HepG2 (cell line): ENCODE data around the gene PIP4K2B. TPM values are rescaled to one million over a fixed set of nuclear protein-coding genes. Genes with fewer than 3 reads are reported as not detected.

Experiments
- DNMT3B ChIP-seq: conservative IDR thresholded peaks from 2 replicates; pipeline ENCODE4 v1.6.1; 2016; ENCODE audit warnings: missing biosample characterization, control low read depth
- EP300 ChIP-seq, 3 experiments: sonication (generic) in 1 of 3; formaldehyde crosslinking in 1 of 3; IDR thresholded peaks; 2 replicates each; pipeline versions ENCODE4 v1.5.1 to v1.6.1; 2011 to 2020; ENCODE audit warnings: low read depth in 2 of 3, low read length in 2 of 3, borderline replicate concordance in 1 of 3, improper control_type of control experiment in 1 of 3, mild to moderate bottlenecking in 1 of 3, missing genetic modification reagents in 1 of 3, moderate library complexity in 1 of 3
- IRF2 ChIP-seq: IDR thresholded peaks from 2 replicates; pipeline ENCODE4 v1.6.1; 2018; ENCODE audit warnings: missing genetic modification reagents, missing compliant biosample characterization
- ISL2 ChIP-seq: sonication (generic); formaldehyde crosslinking; IDR thresholded peaks from 2 replicates; pipeline ENCODE4 v1.5.0; 2020; ENCODE audit warnings: missing genetic modification reagents
- MEIS1 ChIP-seq: sonication (generic); formaldehyde crosslinking; IDR thresholded peaks from 2 replicates; pipeline ENCODE4 v1.9.0; 2021; ENCODE audit warnings: mild to moderate bottlenecking, missing genetic modification reagents, moderate library complexity, borderline replicate concordance
- MTF1 ChIP-seq: sonication (generic); formaldehyde crosslinking; IDR thresholded peaks from 2 replicates; pipeline ENCODE4 v1.5.0; 2020; ENCODE audit warnings: missing genetic modification reagents
- NCOA2 ChIP-seq: sonication (generic); formaldehyde crosslinking; IDR thresholded peaks from 2 replicates; pipeline ENCODE4 v1.8.0; 2022; ENCODE audit warnings: inconsistent platforms
- ONECUT2 ChIP-seq: sonication (generic); formaldehyde crosslinking; IDR thresholded peaks from 2 replicates; pipeline ENCODE4 v1.4.0; 2020; ENCODE audit warnings: missing genetic modification reagents
- POLR2A ChIP-seq, 2 experiments: IDR thresholded peaks; 2 replicates each; pipeline ENCODE4 v1.6.1; 2011; ENCODE audit warnings: low read depth in 2 of 2, low read length in 2 of 2, mild to moderate bottlenecking in 1 of 2, moderate library complexity in 1 of 2; ENCODE audit not compliant: insufficient read depth in 1 of 2
- PRPF4 ChIP-seq: fragments of 200-400 bp; formaldehyde crosslinking; IDR thresholded peaks from 2 replicates; pipeline ENCODE4 v1.6.1; 2016; ENCODE audit warnings: low read length, low read depth; ENCODE audit not compliant: poor library complexity, severe bottlenecking
- SMAD9 ChIP-seq: sonication (generic); formaldehyde crosslinking; IDR thresholded peaks from 2 replicates; pipeline ENCODE4 v1.5.1; 2020; ENCODE audit warnings: mild to moderate bottlenecking, missing genetic modification reagents
- TAF15 ChIP-seq: fragments of 200-400 bp; formaldehyde crosslinking; IDR thresholded peaks from one replicate; pipeline ENCODE4 v1.6.1; 2018; ENCODE audit warnings: mild to moderate bottlenecking, low read depth, low read length; ENCODE audit not compliant: poor library complexity, severe bottlenecking
- TBP ChIP-seq: sonication (generic); formaldehyde crosslinking; IDR thresholded peaks from 2 replicates; pipeline ENCODE4 v1.5.0; 2020; ENCODE audit warnings: missing genetic modification reagents
- ZFY ChIP-seq: sonication (generic); formaldehyde crosslinking; IDR thresholded peaks from 2 replicates; pipeline ENCODE4 v1.4.0; 2020; ENCODE audit warnings: missing genetic modification reagents
- ZNF335 ChIP-seq: sonication (generic); formaldehyde crosslinking; IDR thresholded peaks from 2 replicates; pipeline ENCODE4 v1.4.0; 2020; ENCODE audit warnings: missing genetic modification reagents
- ZNF382 ChIP-seq: sonication (generic); formaldehyde crosslinking; IDR thresholded peaks from 2 replicates; pipeline ENCODE4 v1.5.0; 2020; ENCODE audit warnings: missing genetic modification reagents, mild to moderate bottlenecking, borderline replicate concordance
- ZNF616 ChIP-seq: sonication (generic); formaldehyde crosslinking; IDR thresholded peaks from 2 replicates; pipeline ENCODE4 v1.5.0; 2020; ENCODE audit warnings: low read depth, mild to moderate bottlenecking, missing genetic modification reagents
- ZNF672 ChIP-seq: sonication (generic); formaldehyde crosslinking; IDR thresholded peaks from 2 replicates; pipeline ENCODE4 v1.8.1; 2022; ENCODE audit warnings: missing genetic modification reagents
- ZNF674 ChIP-seq: sonication (generic); formaldehyde crosslinking; IDR thresholded peaks from 2 replicates; pipeline ENCODE4 v1.5.0; 2020; ENCODE audit warnings: low read depth, mild to moderate bottlenecking, missing genetic modification reagents
- ZNF704 ChIP-seq: sonication (generic); formaldehyde crosslinking; IDR thresholded peaks from 2 replicates; pipeline ENCODE4 v1.8.1; 2023; ENCODE audit warnings: mild to moderate bottlenecking, inconsistent platforms, moderate library complexity, missing genetic modification reagents, borderline replicate concordance
- ZNF776 ChIP-seq: sonication (generic); formaldehyde crosslinking; IDR thresholded peaks from 2 replicates; pipeline ENCODE4 v1.4.0; 2020; ENCODE audit warnings: mild to moderate bottlenecking, missing genetic modification reagents
- polyA plus RNA-seq, 8 experiments: library from polyadenylated mRNA; depleted of rRNA in 3 of 8; stranded (reverse) in 7 of 8; unstranded in 1 of 8; fragments of >200 nt; fragmentation: Illumina TruSeq in 4 of 8; extraction: Trizol in 4 of 8; gene quantifications; 2 replicates each; pipeline versions ENCODE4 v1.2.1 to v1.2.3, GENCODE V29; 2011 to 2016; ENCODE audit warnings: low read depth in 4 of 8, missing spikeins in 1 of 8, mixed read lengths in 1 of 8; ENCODE audit not compliant: insufficient read depth in 1 of 8
- total RNA-seq, 5 experiments: library from RNA; depleted of rRNA; stranded (reverse); fragments of >200 nt; fragmentation: Illumina TruSeq; extraction: Trizol; gene quantifications; 2 replicates each; pipeline ENCODE4 v1.2.3, GENCODE V29; 2016; ENCODE audit warnings: low read depth in 1 of 5
- TF ChIP-seq, protein P1 (sequence below): sonication (generic); formaldehyde crosslinking; IDR thresholded peaks from 2 replicates; pipeline ENCODE4 v1.9.0; 2021; ENCODE audit warnings: missing genetic modification reagents, borderline replicate concordance
- TF ChIP-seq, protein P2 (sequence below): sonication (generic); formaldehyde crosslinking; IDR thresholded peaks from 2 replicates; pipeline ENCODE4 v1.8.1; 2023; ENCODE audit warnings: mild to moderate bottlenecking, missing genetic modification reagents, borderline replicate concordance
- TF ChIP-seq, protein P3 (sequence below): sonication (generic); formaldehyde crosslinking; IDR thresholded peaks from 2 replicates; pipeline ENCODE4 v1.5.0; 2020; ENCODE audit warnings: mild to moderate bottlenecking, missing genetic modification reagents

PIP4K2B gene
- total and polyA plus RNA-seq, 2 of the 13 experiments (the other 11 are each of a cell fraction or from before 2014, with no cell fraction given) = 20.4 to 54.0 TPM

DNA sequence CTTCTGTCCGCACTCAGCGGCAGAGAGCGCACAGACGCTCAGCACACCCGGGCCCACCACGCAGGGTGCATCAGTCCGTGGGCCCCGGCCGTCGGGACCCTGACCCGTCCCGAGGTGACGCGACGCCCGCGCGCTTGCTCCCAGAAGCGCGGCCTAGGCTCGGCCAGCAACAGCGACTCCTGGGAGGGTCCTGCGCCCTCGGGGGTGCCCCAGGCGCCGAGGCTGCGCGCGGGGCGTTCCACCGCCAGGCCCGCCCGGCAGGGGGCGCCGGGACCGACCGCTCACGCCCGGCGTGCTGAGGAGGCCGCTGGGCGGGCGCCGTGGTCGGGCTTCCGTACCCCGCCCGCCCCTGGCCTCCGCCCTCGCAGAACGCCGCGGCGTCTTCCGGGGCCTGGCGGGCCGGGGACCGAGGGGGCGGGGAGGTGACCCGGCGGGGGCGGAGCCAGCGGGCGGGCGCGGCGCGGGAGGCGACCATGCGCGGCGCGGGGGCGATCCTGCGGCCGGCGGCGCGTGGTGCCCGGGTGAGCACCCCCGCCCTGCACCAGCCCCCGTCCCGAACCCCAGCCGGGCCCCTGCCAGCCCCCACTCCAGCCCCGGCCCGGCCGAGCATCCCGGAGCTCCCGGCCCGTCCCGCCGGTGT is 69.3 kb downstream of the PIP4K2B start, which contains the start of gene CISD3 (continued):
- TF ChIP-seq, protein P1, sequence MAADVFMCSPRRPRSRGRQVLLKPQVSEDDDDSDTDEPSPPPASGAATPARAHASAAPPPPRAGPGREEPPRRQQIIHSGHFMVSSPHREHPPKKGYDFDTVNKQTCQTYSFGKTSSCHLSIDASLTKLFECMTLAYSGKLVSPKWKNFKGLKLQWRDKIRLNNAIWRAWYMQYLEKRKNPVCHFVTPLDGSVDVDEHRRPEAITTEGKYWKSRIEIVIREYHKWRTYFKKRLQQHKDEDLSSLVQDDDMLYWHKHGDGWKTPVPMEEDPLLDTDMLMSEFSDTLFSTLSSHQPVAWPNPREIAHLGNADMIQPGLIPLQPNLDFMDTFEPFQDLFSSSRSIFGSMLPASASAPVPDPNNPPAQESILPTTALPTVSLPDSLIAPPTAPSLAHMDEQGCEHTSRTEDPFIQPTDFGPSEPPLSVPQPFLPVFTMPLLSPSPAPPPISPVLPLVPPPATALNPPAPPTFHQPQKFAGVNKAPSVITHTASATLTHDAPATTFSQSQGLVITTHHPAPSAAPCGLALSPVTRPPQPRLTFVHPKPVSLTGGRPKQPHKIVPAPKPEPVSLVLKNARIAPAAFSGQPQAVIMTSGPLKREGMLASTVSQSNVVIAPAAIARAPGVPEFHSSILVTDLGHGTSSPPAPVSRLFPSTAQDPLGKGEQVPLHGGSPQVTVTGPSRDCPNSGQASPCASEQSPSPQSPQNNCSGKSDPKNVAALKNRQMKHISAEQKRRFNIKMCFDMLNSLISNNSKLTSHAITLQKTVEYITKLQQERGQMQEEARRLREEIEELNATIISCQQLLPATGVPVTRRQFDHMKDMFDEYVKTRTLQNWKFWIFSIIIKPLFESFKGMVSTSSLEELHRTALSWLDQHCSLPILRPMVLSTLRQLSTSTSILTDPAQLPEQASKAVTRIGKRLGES (CRISPR knock-in tag) = no peak
- peak; percentile 77; the same call in 1 of the 2 replicates for TF ChIP-seq ZNF776 (CRISPR knock-in tag)
- peak; percentile 22 to 63; a peak in 3 of 4 replicates for TF ChIP-seq POLR2A (IDR thresholded peaks at IDR 0.05; ENCODE audit: insufficient read depth in 1 of 2, low read depth in 2 of 2, low read length in 2 of 2)
- no peak; the same call in none of the 2 replicates for TF ChIP-seq ZNF674
- no peak for TF ChIP-seq TBP (CRISPR knock-in tag)
- no peak for TF ChIP-seq DNMT3B (CRISPR knock-in tag)
- no peak for TF ChIP-seq PRPF4
- no peak for TF ChIP-seq ONECUT2 (CRISPR knock-in tag)
- TF ChIP-seq IRF2 (CRISPR knock-in tag) = no peak
- peak; percentile 60 for TF ChIP-seq ISL2 (CRISPR knock-in tag)
- TF ChIP-seq MTF1 = no peak
- no peak for TF ChIP-seq ZNF704 (CRISPR knock-in tag)
- TF ChIP-seq TAF15 = no peak
- TF ChIP-seq, protein P2, sequence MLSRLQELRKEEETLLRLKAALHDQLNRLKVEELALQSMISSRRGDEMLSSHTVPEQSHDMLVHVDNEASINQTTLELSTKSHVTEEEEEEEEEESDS (CRISPR knock-in tag) = no peak
- no peak for TF ChIP-seq ZNF382 (CRISPR knock-in tag)
- no peak for TF ChIP-seq NCOA2 (CRISPR knock-in tag)
- TF ChIP-seq ZNF672 (CRISPR knock-in tag) = no peak
- peak in 1 of 2 experiments; percentile 37; a peak in 2 of 4 replicates for TF ChIP-seq EP300 (IDR thresholded peaks at IDR 0.05; ENCODE audit: low read depth in 2 of 2, low read length in 2 of 2)
- TF ChIP-seq EP300 (CRISPR knock-in tag; IDR thresholded peaks at IDR 0.05; ENCODE audit: borderline replicate concordance) = no peak
- TF ChIP-seq ZNF335 (CRISPR knock-in tag) = no peak
- peak; percentile 51; the same call in 1 of the 2 replicates for TF ChIP-seq ZNF616 (CRISPR knock-in tag)
- TF ChIP-seq SMAD9 (CRISPR knock-in tag) = no peak
- TF ChIP-seq ZFY (CRISPR knock-in tag) = peak; percentile 89
- no peak for TF ChIP-seq MEIS1 (CRISPR knock-in tag)
- TF ChIP-seq, protein P3, sequence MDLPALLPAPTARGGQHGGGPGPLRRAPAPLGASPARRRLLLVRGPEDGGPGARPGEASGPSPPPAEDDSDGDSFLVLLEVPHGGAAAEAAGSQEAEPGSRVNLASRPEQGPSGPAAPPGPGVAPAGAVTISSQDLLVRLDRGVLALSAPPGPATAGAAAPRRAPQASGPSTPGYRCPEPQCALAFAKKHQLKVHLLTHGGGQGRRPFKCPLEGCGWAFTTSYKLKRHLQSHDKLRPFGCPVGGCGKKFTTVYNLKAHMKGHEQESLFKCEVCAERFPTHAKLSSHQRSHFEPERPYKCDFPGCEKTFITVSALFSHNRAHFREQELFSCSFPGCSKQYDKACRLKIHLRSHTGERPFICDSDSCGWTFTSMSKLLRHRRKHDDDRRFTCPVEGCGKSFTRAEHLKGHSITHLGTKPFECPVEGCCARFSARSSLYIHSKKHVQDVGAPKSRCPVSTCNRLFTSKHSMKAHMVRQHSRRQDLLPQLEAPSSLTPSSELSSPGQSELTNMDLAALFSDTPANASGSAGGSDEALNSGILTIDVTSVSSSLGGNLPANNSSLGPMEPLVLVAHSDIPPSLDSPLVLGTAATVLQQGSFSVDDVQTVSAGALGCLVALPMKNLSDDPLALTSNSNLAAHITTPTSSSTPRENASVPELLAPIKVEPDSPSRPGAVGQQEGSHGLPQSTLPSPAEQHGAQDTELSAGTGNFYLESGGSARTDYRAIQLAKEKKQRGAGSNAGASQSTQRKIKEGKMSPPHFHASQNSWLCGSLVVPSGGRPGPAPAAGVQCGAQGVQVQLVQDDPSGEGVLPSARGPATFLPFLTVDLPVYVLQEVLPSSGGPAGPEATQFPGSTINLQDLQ (CRISPR knock-in tag) = 0 out of 2 replicates have a peak, but pooled peaks have one; percentile 19
